GM23248 (cell line): ENCODE results near the gene COL6A3.

Experiments
- EZH2 ChIP-seq: fragments of 200-600 bp; sonication (generic); IDR thresholded peaks from 2 replicates; pipeline ENCODE4 v1.6.1; 2018; ENCODE audit warnings: antibody characterized with exemption, mild to moderate bottlenecking; ENCODE audit not compliant: insufficient read depth, poor library complexity, severe bottlenecking
- EZH2phosphoT487 ChIP-seq: fragments of 200-600 bp; sonication (generic); IDR thresholded peaks from 2 replicates; pipeline ENCODE4 v1.6.1; 2018; ENCODE audit warnings: antibody characterized with exemption, moderate library complexity, mild to moderate bottlenecking, low read depth; ENCODE audit not compliant: insufficient read depth

- TF ChIP-seq EZH2 (no peak), EZH2phosphoT487 (no peak)
Measured at GRCh38 chr2:237441605-237442274, 27.8 kb upstream of the COL6A3 start.
